HG02884 (cell line): ENCODE measurements around the gene NID1.

Experiments
- ATAC-seq: cut with Tn5 transposase; IDR thresholded peaks from one replicate; pipeline ENCODE4 v1.9.1; 2021; ENCODE audit warnings: mild to moderate bottlenecking, moderate library complexity; ENCODE audit not compliant: unreplicated experiment

The NID1 gene, protein sequence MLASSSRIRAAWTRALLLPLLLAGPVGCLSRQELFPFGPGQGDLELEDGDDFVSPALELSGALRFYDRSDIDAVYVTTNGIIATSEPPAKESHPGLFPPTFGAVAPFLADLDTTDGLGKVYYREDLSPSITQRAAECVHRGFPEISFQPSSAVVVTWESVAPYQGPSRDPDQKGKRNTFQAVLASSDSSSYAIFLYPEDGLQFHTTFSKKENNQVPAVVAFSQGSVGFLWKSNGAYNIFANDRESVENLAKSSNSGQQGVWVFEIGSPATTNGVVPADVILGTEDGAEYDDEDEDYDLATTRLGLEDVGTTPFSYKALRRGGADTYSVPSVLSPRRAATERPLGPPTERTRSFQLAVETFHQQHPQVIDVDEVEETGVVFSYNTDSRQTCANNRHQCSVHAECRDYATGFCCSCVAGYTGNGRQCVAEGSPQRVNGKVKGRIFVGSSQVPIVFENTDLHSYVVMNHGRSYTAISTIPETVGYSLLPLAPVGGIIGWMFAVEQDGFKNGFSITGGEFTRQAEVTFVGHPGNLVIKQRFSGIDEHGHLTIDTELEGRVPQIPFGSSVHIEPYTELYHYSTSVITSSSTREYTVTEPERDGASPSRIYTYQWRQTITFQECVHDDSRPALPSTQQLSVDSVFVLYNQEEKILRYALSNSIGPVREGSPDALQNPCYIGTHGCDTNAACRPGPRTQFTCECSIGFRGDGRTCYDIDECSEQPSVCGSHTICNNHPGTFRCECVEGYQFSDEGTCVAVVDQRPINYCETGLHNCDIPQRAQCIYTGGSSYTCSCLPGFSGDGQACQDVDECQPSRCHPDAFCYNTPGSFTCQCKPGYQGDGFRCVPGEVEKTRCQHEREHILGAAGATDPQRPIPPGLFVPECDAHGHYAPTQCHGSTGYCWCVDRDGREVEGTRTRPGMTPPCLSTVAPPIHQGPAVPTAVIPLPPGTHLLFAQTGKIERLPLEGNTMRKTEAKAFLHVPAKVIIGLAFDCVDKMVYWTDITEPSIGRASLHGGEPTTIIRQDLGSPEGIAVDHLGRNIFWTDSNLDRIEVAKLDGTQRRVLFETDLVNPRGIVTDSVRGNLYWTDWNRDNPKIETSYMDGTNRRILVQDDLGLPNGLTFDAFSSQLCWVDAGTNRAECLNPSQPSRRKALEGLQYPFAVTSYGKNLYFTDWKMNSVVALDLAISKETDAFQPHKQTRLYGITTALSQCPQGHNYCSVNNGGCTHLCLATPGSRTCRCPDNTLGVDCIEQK

DNA sequence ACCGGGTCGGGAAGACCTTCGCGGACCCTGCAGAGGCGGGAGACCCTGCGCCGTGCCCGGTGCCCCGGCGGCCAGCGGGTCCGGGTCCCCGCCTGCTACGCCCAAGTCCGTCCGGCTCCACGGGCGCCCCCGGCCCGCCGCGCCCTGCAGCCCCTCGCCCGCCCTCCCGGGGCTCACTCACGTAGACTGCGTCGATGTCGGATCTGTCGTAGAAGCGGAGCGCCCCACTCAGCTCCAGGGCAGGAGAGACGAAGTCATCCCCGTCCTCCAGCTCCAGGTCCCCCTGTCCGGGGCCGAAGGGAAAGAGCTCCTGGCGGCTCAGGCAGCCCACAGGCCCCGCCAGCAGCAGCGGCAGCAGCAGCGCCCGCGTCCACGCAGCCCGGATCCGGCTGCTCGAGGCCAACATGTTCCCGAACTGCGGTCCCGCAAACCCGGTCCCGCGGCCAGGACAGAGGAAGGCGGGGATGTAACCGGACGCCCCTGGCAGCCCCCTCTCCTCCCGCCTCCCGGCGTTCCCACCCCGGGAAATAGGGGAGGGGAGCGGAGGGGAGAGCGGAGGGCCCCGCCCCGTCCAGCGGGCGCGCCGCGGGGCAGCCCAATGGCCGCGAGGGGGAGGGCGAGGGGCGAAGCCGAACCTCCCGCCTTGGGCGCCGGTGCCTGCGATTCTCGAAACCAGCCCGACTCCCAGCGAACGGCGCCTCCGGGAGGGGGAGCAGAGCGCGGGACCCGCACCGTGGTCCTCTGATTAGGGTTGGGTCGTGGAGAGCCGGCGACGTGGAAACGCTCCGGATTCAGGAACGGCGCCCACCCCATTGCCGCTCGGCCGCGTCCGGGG lies at the start of gene NID1:
Gene NID1, minus strand, starts transcription at position 417 of the 835 bp plus-strand sequence. Its CDS starts 11 bp downstream, at position 406.
- ATAC-seq: no peak

DNA sequence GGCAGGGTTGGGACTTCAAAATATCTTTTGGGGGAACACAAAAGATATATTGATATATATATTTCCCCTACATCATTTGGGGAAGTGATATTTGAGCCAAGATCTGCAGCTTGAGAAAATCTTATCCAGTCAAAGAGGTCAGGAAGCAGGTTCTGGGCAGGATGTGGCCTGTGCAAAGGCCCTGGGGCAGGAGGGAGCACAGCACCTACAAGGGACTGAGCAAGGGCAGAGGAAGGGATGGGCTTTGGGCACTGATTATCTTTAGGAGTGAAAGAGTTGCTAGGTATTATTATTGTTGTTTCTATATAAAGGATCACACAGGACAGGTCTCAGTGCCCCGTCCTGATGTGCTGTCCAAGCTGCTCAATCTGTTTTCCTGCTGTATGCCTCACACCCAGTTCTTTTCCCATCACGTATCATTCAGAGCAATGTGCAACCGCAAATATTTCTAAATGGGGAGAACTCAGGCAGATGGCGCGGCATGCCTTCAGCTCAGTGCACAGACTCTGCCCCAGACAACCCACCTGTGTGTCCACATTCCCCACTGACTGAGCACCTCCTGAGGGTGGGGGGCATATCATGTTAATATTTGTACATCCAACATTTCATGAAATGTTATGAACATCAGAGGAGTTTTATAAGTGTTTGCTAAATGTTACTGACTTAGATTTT lies 49.3 kb upstream of the NID1 start:
- ATAC-seq: no peak

DNA sequence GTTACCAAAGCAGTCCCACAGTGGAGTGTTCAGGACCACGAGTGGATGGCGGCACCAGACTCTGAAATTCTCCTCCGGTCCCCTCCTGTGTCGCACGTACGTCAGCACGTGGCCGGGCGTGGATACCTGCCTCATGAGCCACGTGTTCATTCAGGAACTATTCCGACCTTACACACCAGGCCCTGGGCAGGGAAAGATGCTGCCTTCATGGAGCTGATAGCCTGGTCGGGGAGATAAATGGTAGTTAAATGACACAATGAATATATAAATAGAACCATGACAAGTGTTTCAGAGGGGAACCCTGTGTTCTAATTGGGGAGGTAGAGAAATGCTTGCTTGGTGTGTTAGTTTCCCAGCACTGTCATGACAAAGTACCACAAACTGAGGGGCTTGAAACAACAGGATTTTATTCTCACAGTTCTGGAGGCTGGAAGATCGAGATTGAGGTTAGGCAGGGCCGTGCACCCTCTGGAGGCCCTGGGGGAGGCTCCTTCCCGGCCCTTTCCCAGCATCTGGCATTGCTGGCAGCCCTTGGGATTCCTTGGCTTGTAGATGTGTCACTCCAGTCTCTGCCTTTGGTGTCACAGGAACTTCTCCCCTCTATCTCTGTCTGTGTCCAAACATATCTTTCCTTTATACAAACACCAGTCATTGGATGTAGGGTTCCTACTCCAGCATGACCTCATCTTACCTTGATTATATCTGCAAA lies 48.6 kb upstream of the NID1 start:
- ATAC-seq: no peak

DNA sequence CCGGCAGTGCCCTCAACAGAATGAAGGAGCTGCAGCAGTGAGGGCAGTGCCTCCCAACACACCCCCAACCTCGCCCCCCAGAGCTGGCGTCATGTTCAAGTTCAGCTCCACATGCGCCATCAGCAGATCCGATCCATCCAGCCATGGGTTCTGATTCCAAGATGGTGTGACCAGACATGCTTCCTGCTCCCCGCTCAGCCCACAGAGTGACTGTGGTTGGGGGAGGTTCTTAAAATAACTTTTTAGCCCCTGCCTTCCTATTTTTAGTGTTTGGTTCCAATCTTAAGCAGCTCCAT lies 47.4 kb upstream of the NID1 start:
- ATAC-seq: no peak

DNA sequence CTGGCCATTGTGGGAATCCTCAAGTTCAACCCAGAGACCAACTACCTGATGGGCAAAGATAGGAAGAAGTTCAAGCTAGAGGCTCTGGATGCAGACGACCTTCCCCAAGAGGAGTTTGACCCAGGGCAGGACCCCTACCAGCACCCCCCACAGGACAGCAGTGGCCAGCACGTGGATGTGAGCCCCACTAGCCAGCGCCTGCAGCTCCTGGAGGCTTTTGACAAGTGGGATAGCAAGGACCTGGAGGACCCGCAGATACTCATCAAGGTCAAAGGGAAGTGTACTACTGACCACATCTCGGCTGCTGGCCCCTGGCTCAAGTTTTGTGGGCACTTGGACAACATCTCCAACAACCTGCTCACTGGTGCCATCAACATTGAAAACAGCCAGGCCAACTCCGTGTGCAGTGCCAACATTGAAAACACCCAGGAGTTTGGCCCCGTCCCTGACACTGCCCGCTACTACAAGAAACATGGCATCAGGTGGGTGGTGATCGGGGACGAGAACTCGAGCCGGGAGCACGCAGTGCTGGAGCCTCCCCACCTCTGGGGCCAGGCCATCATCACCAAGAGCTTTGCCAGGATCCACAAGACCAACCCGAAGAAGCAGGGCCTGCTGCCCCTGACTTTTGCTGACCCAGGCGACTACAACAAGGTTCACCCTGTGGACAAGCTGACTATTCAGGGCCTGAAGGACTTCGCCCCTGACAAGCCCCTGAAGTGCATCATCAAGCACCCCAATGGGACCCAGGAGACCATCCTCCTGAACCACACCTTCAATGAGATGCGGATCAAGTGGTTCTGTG lies 46.8 kb upstream of the NID1 start:
- ATAC-seq: no peak

DNA sequence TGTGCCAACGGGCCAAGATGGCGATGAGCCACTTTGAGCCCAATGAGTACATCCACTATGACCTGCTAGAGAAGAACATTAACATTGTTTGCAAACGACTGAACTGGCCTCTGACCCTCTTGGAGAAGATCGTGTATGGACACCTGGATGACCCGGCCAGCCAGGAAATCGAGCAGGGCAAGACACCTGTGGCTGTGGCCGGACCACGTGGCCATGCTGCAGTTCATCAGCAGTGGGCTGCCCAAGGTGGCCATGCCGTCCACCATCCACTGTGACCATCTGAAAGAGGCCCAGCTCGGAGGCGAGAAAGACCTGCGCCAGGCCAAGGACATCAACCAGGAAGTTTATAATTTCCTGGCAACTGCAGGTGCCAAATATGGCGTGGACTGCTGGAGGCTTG lies 45.2 kb upstream of the NID1 start:
- ATAC-seq: no peak

DNA sequence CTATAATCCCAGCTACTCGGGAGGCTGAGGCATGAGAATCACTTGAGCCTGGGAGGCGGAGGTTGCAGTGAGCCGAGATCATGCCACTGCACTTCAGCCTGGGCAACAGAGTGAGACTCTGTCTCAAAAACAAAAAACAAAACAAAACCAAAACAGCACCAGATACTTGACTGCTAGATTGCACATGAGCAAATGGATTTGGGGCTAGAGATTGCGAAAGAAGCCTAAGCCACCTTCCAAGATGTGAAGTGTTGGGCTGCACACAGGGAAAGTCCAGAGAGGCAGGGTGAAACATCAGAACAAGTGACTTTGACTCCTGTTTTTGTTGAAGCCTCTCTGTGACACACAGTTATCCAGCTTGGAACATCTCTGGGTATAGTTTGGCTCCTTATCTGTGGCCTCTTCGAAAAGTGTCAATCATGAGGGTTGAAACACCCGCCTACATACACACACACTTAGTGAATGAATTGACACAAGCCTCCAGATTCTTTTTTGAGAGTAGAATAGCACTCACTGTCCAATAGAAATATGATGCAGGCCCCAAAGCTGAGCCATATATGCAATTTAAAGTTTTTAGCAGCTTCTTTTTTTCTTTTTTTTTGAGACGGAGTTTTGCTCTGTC lies 43.2 kb upstream of the NID1 start:
- no peak for ATAC-seq

DNA sequence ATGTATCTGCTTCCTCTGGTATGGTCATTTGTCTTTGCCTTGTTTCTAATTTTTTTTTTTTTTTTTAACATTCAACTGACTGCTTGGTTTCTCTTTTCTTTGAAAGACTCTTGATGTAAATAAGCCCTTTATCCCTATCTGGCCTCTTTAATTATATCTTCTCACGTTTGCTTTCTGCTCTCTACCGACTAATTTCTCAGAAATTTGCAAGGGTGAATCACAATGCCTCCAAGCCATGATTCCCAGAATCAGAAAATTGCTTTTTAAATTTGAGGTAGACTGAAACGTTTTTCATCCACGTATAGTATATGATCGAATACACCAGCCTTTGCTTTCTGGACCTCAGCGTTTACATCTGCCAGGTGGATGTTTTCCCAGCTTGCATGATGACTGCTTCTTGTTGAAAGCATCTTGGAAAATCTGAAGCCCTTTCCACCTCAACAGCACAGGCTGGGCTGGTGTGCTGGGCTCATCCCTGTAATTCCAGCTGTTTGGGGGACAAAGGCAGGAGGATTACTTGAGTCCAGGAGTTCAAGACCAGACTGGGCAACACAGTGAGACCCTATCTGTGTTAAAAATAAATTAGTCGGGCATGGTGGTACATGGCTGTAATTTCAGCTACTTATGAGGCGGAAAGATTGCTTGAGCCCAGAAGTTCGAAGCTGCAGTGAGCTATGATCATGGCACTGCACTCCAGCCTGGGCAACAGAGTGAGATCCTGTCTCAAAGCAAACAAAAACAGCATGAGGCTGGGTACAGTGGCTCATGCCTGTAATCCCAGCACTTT lies 42.4 kb upstream of the NID1 start:
- ATAC-seq: no peak

DNA sequence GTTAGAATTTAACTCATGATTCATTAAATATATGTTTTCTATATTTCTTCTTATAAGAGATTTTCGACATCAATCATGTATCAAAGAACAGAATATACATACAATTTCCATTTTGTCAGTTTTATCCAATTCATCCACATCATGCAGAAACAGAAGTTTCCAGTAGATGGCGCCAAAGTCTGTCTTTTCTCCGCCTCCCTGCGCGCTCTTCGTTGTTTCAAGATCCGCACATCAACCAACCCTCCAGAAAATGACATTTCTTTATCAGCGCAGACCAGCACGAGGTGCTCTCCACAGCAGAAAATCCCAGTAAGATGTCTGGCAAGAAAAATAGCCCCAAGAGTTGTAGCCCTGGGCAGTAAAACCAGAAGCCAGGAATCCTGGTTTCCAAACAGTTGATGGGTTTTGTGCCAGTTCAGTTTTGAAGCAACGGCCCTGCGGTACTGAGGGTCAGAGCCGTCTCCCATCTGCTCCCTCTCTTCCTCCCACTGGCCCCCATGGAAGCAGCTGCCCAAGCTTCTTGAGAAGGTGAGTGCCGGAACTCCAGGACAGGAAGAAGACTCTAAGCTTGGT lies 38.8 kb upstream of the NID1 start:
- ATAC-seq: no peak

DNA sequence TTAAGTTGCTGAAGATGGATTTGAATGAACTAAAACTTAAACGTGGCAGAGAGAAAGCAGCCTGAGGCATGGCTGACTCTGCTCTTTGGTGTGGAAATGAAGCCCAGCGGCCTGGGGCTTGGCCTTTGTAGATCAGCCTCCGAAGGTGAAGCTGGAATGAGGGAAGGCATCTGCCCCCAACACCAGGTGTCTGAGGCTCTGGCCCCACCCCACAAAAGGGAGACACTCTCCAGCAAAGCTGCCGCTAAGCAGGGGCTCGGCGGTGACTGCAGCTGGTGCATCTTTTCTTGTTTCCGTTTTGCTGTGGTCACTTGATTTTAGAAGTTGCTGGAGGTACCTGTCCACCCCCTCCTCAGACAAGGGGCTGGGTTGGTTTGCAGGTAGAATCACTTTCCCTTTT lies 38.2 kb upstream of the NID1 start:
- no peak for ATAC-seq

DNA sequence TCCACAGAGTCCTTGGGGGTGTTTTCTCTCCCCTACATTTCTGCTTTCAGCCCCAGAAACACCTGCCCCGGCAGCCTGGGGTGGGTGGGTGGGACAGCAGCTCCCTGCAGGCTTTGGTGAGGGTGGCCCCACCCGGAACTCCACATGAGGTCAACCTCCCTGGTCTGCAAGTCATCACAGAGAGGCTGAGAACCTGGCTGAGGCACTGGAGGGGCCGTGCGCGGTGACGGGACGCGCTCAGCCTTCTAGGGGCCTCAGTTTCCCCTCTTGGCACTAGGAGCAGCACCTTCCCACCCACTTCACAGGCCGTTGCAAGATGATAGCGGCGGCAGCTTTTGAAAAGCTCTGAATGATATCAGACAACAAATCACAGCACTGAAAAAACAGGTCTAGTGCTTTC lies 37.7 kb upstream of the NID1 start:
- no peak for ATAC-seq

DNA sequence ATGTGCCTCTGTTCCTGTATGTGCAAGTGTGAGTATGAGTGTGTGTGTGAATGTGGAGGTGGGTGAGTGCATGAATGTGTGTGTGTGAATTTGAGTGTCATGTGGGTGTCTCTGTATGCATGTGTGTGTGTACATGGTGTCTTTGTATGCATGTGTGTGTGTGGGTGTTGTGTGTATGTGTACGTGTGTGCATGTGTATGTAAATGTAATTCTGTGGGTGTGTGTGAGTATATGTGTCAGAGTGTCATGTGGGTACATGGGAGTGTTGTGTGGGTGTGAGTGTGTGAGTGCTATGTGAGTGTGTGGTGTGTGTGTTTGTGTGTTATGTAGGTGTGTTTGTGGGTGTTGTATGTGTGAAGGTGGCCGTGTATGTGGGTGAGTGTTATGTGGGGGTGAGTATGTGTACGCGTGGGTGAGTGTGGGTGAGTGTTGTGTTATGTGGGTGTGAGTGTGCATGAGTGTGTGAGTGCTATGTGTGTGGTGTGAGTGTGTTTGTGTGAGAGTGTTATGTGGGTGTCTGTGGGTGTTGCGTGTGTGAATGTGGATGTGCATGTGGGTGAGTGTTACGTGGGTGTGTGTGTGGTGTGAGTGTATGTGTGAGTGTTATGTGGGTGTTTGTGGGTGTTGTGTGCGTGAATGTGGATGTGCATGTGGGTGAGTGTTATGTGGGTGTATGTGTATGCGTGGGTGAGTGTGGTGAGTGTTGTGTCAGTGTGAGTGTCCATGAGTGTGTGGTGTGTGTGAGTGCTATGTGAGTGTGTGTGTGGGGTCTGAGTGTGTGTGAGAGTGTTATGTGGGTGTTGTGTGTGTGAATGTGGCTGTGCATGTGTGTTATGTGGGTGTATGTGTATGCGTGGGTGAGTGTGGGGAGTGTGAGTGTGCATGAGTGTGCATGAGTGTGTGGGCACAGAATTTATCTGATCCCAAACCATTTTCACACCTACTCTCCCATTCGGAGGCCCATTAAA lies 36.6 kb upstream of the NID1 start:
- no peak for ATAC-seq

DNA sequence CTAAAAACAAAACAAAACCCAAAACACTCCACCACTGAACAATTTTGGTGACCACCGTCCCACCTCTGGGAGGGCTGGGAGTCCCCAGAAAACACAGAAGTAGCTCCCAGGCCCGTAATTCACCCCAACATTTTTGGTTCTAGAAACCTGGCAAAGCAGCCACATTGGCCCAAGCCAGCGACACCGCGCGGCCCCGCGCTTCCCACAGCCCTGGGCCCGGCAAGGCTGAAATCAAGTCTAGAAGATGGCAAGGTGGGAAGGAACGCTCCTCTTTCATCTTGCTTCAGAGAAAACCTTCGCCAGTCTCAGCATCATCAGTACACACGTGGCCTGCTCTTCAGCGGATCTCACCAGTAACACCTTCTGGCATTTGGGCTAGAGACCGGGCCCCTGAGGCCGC lies 35.9 kb upstream of the NID1 start:
- ATAC-seq: no peak

DNA sequence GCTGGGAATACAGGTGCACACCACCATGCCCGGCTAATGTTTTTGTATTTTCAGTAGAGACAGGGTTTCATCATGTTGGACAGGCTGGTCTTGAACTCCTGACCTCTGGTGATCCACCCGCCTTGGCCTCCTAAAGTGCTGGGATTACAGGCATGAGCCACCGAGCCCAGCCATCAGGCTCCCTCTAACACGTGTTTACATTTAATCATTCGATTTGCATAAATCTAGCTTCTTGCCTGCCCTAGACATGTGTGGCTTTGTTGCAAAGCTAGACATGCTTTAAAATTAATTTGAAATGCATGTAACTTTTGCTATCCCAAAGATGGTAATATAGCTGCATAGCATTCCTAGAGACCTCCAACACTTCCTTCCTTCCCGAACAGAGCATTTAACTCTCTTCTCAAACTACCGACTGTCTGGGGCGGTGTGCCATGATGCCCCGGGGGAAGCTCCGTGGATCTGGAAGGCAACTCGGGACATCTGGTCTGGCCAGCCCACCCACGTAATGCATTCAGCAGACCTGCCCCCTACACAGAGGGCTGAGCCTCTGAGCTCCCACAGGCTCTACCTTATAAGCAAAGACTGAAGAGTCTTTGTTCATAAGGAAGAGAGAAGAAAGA lies 34.6 kb upstream of the NID1 start:
- ATAC-seq: no peak

DNA sequence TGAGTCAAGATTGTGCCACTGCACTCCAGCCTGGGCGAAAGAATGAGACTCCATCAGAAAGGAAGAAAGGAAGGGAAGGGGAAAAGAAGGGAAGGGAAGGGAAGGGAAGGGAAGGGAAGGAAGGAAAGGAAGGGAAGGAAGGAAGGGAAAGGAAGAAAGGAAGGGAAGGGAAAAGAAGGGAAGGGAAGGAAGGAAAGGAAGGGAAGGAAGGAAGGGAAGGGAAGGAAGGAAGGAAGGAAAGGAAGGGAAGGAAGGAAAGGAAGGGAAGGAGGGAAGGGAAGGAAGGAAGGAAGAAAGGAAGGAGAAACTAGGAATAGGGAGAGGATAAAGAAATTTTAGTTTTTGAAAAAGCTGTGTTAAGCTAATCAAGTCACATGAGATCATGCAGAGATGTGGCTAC lies 33.4 kb upstream of the NID1 start:
- ATAC-seq: no peak
